Ascending aorta (tissue), 2 donors: ENCODE measurements around the gene SLC25A45. TPM values are rescaled to one million over a fixed set of nuclear protein-coding genes. Genes with fewer than 3 reads are reported as not detected.
A peak's percentile ranks its signal among the peaks of the same experiment; 100 is the strongest.
"Not testable (repeated sequence)": the region's sequence is repeated elsewhere in the genome, so short reads cannot be mapped to it uniquely, and the experiment has no call there.

Source experiments
- DNase-seq, 2 donors: peaks; one replicate each; pipeline ENCODE4 v3.0.0-alpha.2; 2019; ENCODE audit warnings: low spot score in 2 of 2
- H3K27ac ChIP-seq, 2 donors: fragments of 200-600 bp; sonication (generic); one replicate each; pipeline ENCODE4 v1.5.1; 2016 to 2017; ENCODE audit warnings: mild to moderate bottlenecking in 1 of 2
- H3K27me3 ChIP-seq: fragments of 200-600 bp; sonication (generic); one replicate; pipeline ENCODE4 v1.5.1; 2017
- H3K36me3 ChIP-seq, 2 donors: fragments of 200-600 bp; sonication (generic); one replicate each; pipeline ENCODE4 v1.5.1; 2016
- H3K4me1 ChIP-seq, 2 donors: fragments of 200-600 bp; sonication (generic); one replicate each; pipeline ENCODE4 v1.5.1; 2016 to 2017; ENCODE audit warnings: mild to moderate bottlenecking in 1 of 2
- H3K4me3 ChIP-seq, 2 donors: fragments of 200-600 bp; sonication (generic); one replicate each; pipeline ENCODE4 v1.5.1; 2016 to 2017; ENCODE audit warnings: mild to moderate bottlenecking in 1 of 2
- H3K9me3 ChIP-seq, 2 donors: fragments of 200-600 bp; sonication (generic); one replicate each; pipeline ENCODE4 v1.5.1; 2016
- CTCF ChIP-seq, 3 experiments: fragments of 200-600 bp in 2 of 3; fragments of 450-650 bp in 1 of 3; sonication (generic) in 2 of 3; IDR thresholded peaks; one replicate each; pipeline ENCODE4 v1.5.1; 2016 to 2019; ENCODE audit warnings: antibody characterized with exemption in 3 of 3, mild to moderate bottlenecking in 1 of 3, moderate library complexity in 1 of 3
- intact Hi-C: fragments of 100-400 bp; cut with DNase I; formaldehyde crosslinking; loops from one replicate; pipeline ENCODE4 v1.15.1; 2023
- total RNA-seq: library from RNA; depleted of rRNA; stranded (reverse); fragments of >200 nt; gene quantifications from one replicate; pipeline ENCODE4 v1.1.0, GENCODE V29; 2016

The SLC25A45 gene
- total RNA-seq, 1 donor from 2014 or later = 11.4 TPM

- Histone ChIP-seq H3K27me3 (no peaks in the 10 kb centered on the region), H3K36me3 (peaks cover 60 to 62% of the 10 kb centered on the region in 2 donors), H3K4me1 (peaks cover 15 to 19% of the 10 kb centered on the region in 2 donors), H3K27ac (no peak overlapping the region), H3K4me3 (no peak overlapping the region), H3K9me3 (no peaks in the 10 kb centered on the region)
- DNase-seq = no peak
- intact Hi-C loops = no loop called here
- no peak for TF ChIP-seq CTCF (IDR thresholded peaks at IDR 0.05)
Measured at GRCh38 chr11:65351511-65351910, 30.9 kb downstream of the SLC25A45 start.

GRCh38 chr11:65341856-65342255 lies 40.6 kb downstream of the SLC25A45 start:
- intact Hi-C loops = no loop called here
- no peak for TF ChIP-seq CTCF (IDR thresholded peaks at IDR 0.05)
- Histone ChIP-seq H3K36me3 (peaks cover 67 to 69% of the 10 kb centered on the region in 2 donors), H3K4me3 (no peak overlapping the region), H3K27ac (no peak overlapping the region), H3K9me3 (no peaks in the 10 kb centered on the region), H3K27me3 (no peaks in the 10 kb centered on the region), H3K4me1 (no peaks in the 10 kb centered on the region)
- DNase-seq = no peak

DNA sequence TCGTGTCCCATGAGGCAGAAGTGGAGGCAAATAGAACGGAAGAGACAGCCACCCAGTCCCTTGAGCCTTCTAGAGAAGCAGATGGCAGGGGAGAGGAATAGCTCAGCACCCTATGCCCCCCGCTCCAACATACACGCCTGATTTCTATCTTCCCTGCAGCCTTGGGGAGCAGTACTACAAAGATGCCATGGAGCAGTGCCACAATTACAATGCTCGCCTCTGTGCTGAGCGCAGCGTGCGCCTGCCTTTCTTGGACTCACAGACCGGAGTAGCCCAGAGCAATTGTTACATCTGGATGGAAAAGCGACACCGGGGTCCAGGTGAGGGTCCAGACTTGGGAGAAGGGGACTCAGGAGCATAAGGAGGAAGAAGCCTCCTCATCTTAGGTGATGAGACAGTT lies 42.2 kb downstream of the SLC25A45 start:
- no peaks in the 10 kb centered on the region for H3K9me3 ChIP-seq
- H3K27me3 ChIP-seq = no peaks in the 10 kb centered on the region
- H3K27ac ChIP-seq = no peak overlapping the region
- H3K4me1 ChIP-seq = peaks cover 0 to 6% of the 10 kb centered on the region in 2 donors
- no peak overlapping the region for H3K4me3 ChIP-seq
- no peak for TF ChIP-seq CTCF (IDR thresholded peaks at IDR 0.05)
- intact Hi-C loops = no loop called here
- DNase-seq = no peak
- H3K36me3 ChIP-seq = peaks cover 52 to 53% of the 10 kb centered on the region in 2 donors

GRCh38 chr11:65338676-65339075 lies 43.8 kb downstream of the SLC25A45 start:
- TF ChIP-seq CTCF (IDR thresholded peaks at IDR 0.05) = no peak
- H3K27me3 ChIP-seq = no peaks in the 10 kb centered on the region
- H3K4me1 ChIP-seq = peaks cover 0 to 16% of the 10 kb centered on the region in 2 donors
- DNase-seq = no peak
- H3K36me3 ChIP-seq = peaks cover 37% of the 10 kb centered on the region in 2 donors
- no peak overlapping the region for H3K27ac ChIP-seq
- H3K4me3 ChIP-seq = no peak overlapping the region
- no peaks in the 10 kb centered on the region for H3K9me3 ChIP-seq
- intact Hi-C loops = no loop called here

GRCh38 chr11:65334696-65335295 lies 47.6 kb downstream of the SLC25A45 start:
- H3K27me3 ChIP-seq = no peaks in the 10 kb centered on the region
- peaks cover 0 to 19% of the 10 kb centered on the region in 2 donors for H3K4me1 ChIP-seq
- H3K36me3 ChIP-seq = no peaks in the 10 kb centered on the region
- intact Hi-C loops = no loop called here
- no peak for DNase-seq
- peak overlapping the region; percentile 79 to 82 for H3K4me3 ChIP-seq
- peak overlapping the region in 1 of 2 donors; percentile 74 for H3K27ac ChIP-seq
- TF ChIP-seq CTCF (IDR thresholded peaks at IDR 0.05) = no peak
- H3K9me3 ChIP-seq = no peaks in the 10 kb centered on the region

GRCh38 chr11:65332591-65332990 lies 49.9 kb downstream of the SLC25A45 start:
- H3K9me3 ChIP-seq, H3K27me3 ChIP-seq, H3K36me3 ChIP-seq, intact Hi-C loops, H3K4me3 ChIP-seq, DNase-seq, H3K27ac ChIP-seq: not testable (repeated sequence)
- peaks cover 0 to 22% of the 10 kb centered on the region in 2 donors for H3K4me1 ChIP-seq
